HCT116 (cell line): ENCODE results near the gene GOLPH3L.

Experiments used
- EGR1 ChIP-seq: IDR thresholded peaks from 2 replicates; pipeline ENCODE4 v1.6.1; 2012; ENCODE audit warnings: low read depth
- SIN3A ChIP-seq: IDR thresholded peaks from 2 replicates; pipeline ENCODE4 v1.6.1; 2012; ENCODE audit warnings: low read depth

- no peak for TF ChIP-seq SIN3A
- no peak for TF ChIP-seq EGR1
Measured at GRCh38 chr1:150620919-150621318, 76.0 kb downstream of the GOLPH3L start.
